Fibroblast of lung (primary cell): ENCODE results near the gene STAM2. TPM values are rescaled to one million over a fixed set of nuclear protein-coding genes. Genes with fewer than 3 reads are reported as not detected.
"Not testable (repeated sequence)": the region's sequence is repeated elsewhere in the genome, so short reads cannot be mapped to it uniquely, and the experiment has no call there.

Experiments
- DNase-seq, 2 donors: peaks; one replicate each; pipeline versions ENCODE4 v3.0.0 to v3.0.0-alpha.2; 2010; ENCODE audit warnings: low read depth in 2 of 2
- H2AFZ ChIP-seq: 2 replicates; pipeline ENCODE4 v1.5.1; 2012; ENCODE audit warnings: low read length, control low read depth, inconsistent platforms
- H3K27ac ChIP-seq: 2 replicates; pipeline ENCODE4 v1.5.1; 2011; ENCODE audit warnings: low read length, control low read depth; ENCODE audit not compliant: insufficient read depth
- H3K27me3 ChIP-seq: 2 replicates; pipeline ENCODE4 v1.5.1; 2011; ENCODE audit warnings: mild to moderate bottlenecking, low read length; ENCODE audit not compliant: control insufficient read depth, insufficient read depth
- H3K36me3 ChIP-seq: 2 replicates; pipeline ENCODE4 v1.5.1; 2011; ENCODE audit warnings: low read length; ENCODE audit not compliant: control insufficient read depth, insufficient read depth
- H3K4me1 ChIP-seq: 2 replicates; pipeline ENCODE4 v1.5.1; 2011; ENCODE audit warnings: low read length; ENCODE audit not compliant: control insufficient read depth, insufficient read depth; ENCODE audit errors: extremely low read depth
- H3K4me2 ChIP-seq: 2 replicates; pipeline ENCODE4 v1.5.1; 2011; ENCODE audit warnings: low read length, control low read depth; ENCODE audit not compliant: insufficient read depth; ENCODE audit errors: extremely low read depth
- H3K4me3 ChIP-seq, 4 experiments: fragments of 200-600 bp in 1 of 4; sonication (generic) in 1 of 4; replicated peaks in 1 of 4; 2 replicates each; pipeline ENCODE4 v1.5.1; 2011 to 2016; ENCODE audit warnings: low read length in 4 of 4, low read depth in 3 of 4, mild to moderate bottlenecking in 3 of 4, control low read depth in 2 of 4, inconsistent platforms in 1 of 4, mixed read lengths in 1 of 4; ENCODE audit not compliant: insufficient read depth in 1 of 4; ENCODE audit errors: control extremely low read depth in 1 of 4
- H3K79me2 ChIP-seq: 2 replicates; pipeline ENCODE4 v1.5.1; 2012; ENCODE audit warnings: mild to moderate bottlenecking, low read length, inconsistent platforms; ENCODE audit not compliant: control insufficient read depth, insufficient read depth
- H3K9ac ChIP-seq: 2 replicates; pipeline ENCODE4 v1.5.1; 2011; ENCODE audit warnings: mild to moderate bottlenecking, low read length, control low read depth; ENCODE audit not compliant: insufficient read depth
- H3K9me3 ChIP-seq: 2 replicates; pipeline ENCODE4 v1.5.1; 2012; ENCODE audit warnings: low read depth, low read length; ENCODE audit not compliant: control insufficient read depth, insufficient read depth
- H4K20me1 ChIP-seq: 2 replicates; pipeline ENCODE4 v1.5.1; 2011; ENCODE audit warnings: low read length; ENCODE audit not compliant: control insufficient read depth, insufficient read depth; ENCODE audit errors: extremely low read depth
- CTCF ChIP-seq, 2 donors: IDR thresholded peaks in 1 of 2; conservative IDR thresholded peaks in 1 of 2; 1 replicate in 1 of 2; 2 replicates in 1 of 2; pipeline ENCODE4 v1.5.1; 2011 to 2012; ENCODE audit warnings: low read length in 2 of 2, control low read depth in 1 of 2, inconsistent platforms in 1 of 2, low read depth in 1 of 2, mild to moderate bottlenecking in 1 of 2
- EZH2 ChIP-seq: IDR thresholded peaks from 2 replicates; pipeline ENCODE4 v1.5.1; 2012; ENCODE audit warnings: low read length, control low read depth, mild to moderate bottlenecking; ENCODE audit errors: missing control alignments
- polyA plus RNA-seq, 2 donors: library from polyadenylated mRNA; depleted of rRNA in 1 of 2; stranded (reverse) in 1 of 2; unstranded in 1 of 2; fragments of >200 nt; gene quantifications; 2 replicates each; pipeline ENCODE4 v1.2.1, GENCODE V29; 2011 to 2012; ENCODE audit warnings: missing spikeins in 1 of 2
- total RNA-seq: library from RNA; depleted of rRNA; stranded (reverse); fragments of >200 nt; gene quantifications from 2 replicates; pipeline ENCODE4 v1.2.1, GENCODE V29; 2014

Gene STAM2
- total and polyA plus RNA-seq, 2 donors (not counting 1 experiment from before 2014, with no cell fraction given): 43.3 to 44.2 TPM

GRCh38 chr2:152162141-152162540, 13.4 kb downstream of the STAM2 start:
- Histone ChIP-seq H3K4me2 (no peak overlapping the region), H3K27me3 (no peaks in the 10 kb centered on the region), H4K20me1 (no peaks in the 10 kb centered on the region), H3K9me3 (no peaks in the 10 kb centered on the region), H3K27ac (no peak overlapping the region), H3K4me3 (no peak overlapping the region), H3K9ac (no peak overlapping the region), H3K79me2 (peaks cover 42% of the 10 kb centered on the region), H3K36me3 (no peaks in the 10 kb centered on the region), H3K4me1 (peaks cover 2% of the 10 kb centered on the region), H2AFZ (no peak overlapping the region)
- DNase-seq: no peak
- no peak for TF ChIP-seq CTCF (conservative IDR thresholded peaks at IDR 0.05 in 1 of 2, IDR thresholded peaks at IDR 0.05 in 1 of 2; ENCODE audit: low read depth in 1 of 2, low read length in 2 of 2)
- no peak for TF ChIP-seq EZH2

GRCh38 chr2:152161598-152161997, 14.0 kb downstream of the STAM2 start:
- H3K36me3 ChIP-seq: no peaks in the 10 kb centered on the region
- TF ChIP-seq EZH2: no peak
- TF ChIP-seq CTCF (conservative IDR thresholded peaks at IDR 0.05 in 1 of 2, IDR thresholded peaks at IDR 0.05 in 1 of 2; ENCODE audit: low read depth in 1 of 2, low read length in 2 of 2): no peak
- no peaks in the 10 kb centered on the region for H4K20me1 ChIP-seq
- H3K4me1 ChIP-seq: peaks cover under 1% of the 10 kb centered on the region
- H3K9ac ChIP-seq: no peak overlapping the region
- no peaks in the 10 kb centered on the region for H3K27me3 ChIP-seq
- no peak overlapping the region for H3K27ac ChIP-seq
- no peak overlapping the region for H3K4me2 ChIP-seq
- no peaks in the 10 kb centered on the region for H3K9me3 ChIP-seq
- H2AFZ ChIP-seq: no peak overlapping the region
- H3K4me3 ChIP-seq: no peak overlapping the region
- DNase-seq: no peak
- H3K79me2 ChIP-seq: peaks cover 44% of the 10 kb centered on the region

GRCh38 chr2:152160378-152160777, 15.2 kb downstream of the STAM2 start:
- not testable (repeated sequence) for H3K36me3 ChIP-seq, DNase-seq, H3K9me3 ChIP-seq, H3K27me3 ChIP-seq, H3K4me1 ChIP-seq, H3K27ac ChIP-seq, H4K20me1 ChIP-seq, H2AFZ ChIP-seq, H3K4me2 ChIP-seq, H3K4me3 ChIP-seq, H3K9ac ChIP-seq
- H3K79me2 ChIP-seq: peaks cover 33% of the 10 kb centered on the region

GRCh38 chr2:152157253-152157652, 18.3 kb downstream of the STAM2 start:
- Histone ChIP-seq H3K4me2 (no peak overlapping the region), H3K4me3 (no peak overlapping the region), H3K9me3 (no peaks in the 10 kb centered on the region), H3K27ac (no peak overlapping the region), H4K20me1 (no peaks in the 10 kb centered on the region), H3K36me3 (no peaks in the 10 kb centered on the region), H3K79me2 (peaks cover 13% of the 10 kb centered on the region), H3K4me1 (no peaks in the 10 kb centered on the region), H2AFZ (no peak overlapping the region), H3K9ac (no peak overlapping the region), H3K27me3 (no peaks in the 10 kb centered on the region)
- TF ChIP-seq EZH2 (no peak), CTCF (conservative IDR thresholded peaks at IDR 0.05 in 1 of 2, IDR thresholded peaks at IDR 0.05 in 1 of 2; ENCODE audit: low read depth in 1 of 2, low read length in 2 of 2) (no peak)
- no peak for DNase-seq
